Sigmoid colon (tissue), 4 donors: ENCODE data around the gene FGGY.

Experiments used
- CTCF ChIP-seq, 4 experiments: fragments of 450-650 bp in 3 of 4; fragments of 200-600 bp in 1 of 4; IDR thresholded peaks; one replicate each; pipeline ENCODE4 v1.5.1; 2016 to 2019; ENCODE audit warnings: antibody characterized with exemption in 4 of 4, mild to moderate bottlenecking in 3 of 4, moderate library complexity in 2 of 4
- EP300 ChIP-seq, 4 donors: sonication (generic); formaldehyde crosslinking; IDR thresholded peaks; one replicate each; pipeline ENCODE4 v1.6.1; 2017; ENCODE audit warnings: antibody characterized with exemption in 4 of 4
- POLR2A ChIP-seq, 2 donors: fragments of 450-650 bp; IDR thresholded peaks; one replicate each; pipeline ENCODE4 v1.6.1; 2016; ENCODE audit warnings: antibody characterized with exemption in 2 of 2, mild to moderate bottlenecking in 2 of 2, moderate library complexity in 2 of 2
- POLR2AphosphoS5 ChIP-seq, 4 donors: sonication (generic); formaldehyde crosslinking; IDR thresholded peaks; one replicate each; pipeline ENCODE4 v1.6.1; 2017; ENCODE audit warnings: antibody characterized with exemption in 4 of 4

GRCh38 chr1:59390307-59390706, 93.4 kb downstream of the FGGY start:
- TF ChIP-seq CTCF (IDR thresholded peaks at IDR 0.05) (no peak), EP300 (IDR thresholded peaks at IDR 0.05) (no peak), POLR2AphosphoS5 (IDR thresholded peaks at IDR 0.05) (no peak), POLR2A (IDR thresholded peaks at IDR 0.05) (no peak)
